GM12891 (cell line): Measurements from ENCODE around the gene CAMK1D.

ENCODE experiments used
- DNase-seq: peaks from one replicate; pipeline ENCODE4 v3.0.0; 2011; ENCODE audit warnings: low spot score; ENCODE audit not compliant: insufficient read length
- FAIRE-seq: peaks from 2 replicates; lab custom pipeline; 2011; peaks lifted over from hg19 to GRCh38; lab: Jason Lieb, UNC
- PAX5 ChIP-seq: IDR thresholded peaks from 2 replicates; pipeline ENCODE4 v1.6.1; 2011; ENCODE audit warnings: low read length, moderate library complexity, mild to moderate bottlenecking; ENCODE audit not compliant: insufficient read depth, severe bottlenecking
- POLR2A ChIP-seq: IDR thresholded peaks from 2 replicates; pipeline ENCODE4 v1.6.1; 2011; ENCODE audit warnings: low read depth, low read length, control low read depth
- POLR2AphosphoS5 ChIP-seq: IDR thresholded peaks from 2 replicates; pipeline ENCODE4 v1.6.1; 2011; ENCODE audit warnings: low read depth, low read length, control low read depth
- POU2F2 ChIP-seq: IDR thresholded peaks from 2 replicates; pipeline ENCODE4 v1.6.1; 2011; ENCODE audit warnings: low read depth, mild to moderate bottlenecking, control low read depth, low read length, moderate library complexity
- SPI1 ChIP-seq: IDR thresholded peaks from 2 replicates; pipeline ENCODE4 v1.6.1; 2011; ENCODE audit warnings: low read depth, low read length, control low read depth
- TAF1 ChIP-seq: IDR thresholded peaks from 2 replicates; pipeline ENCODE4 v1.6.1; 2011; ENCODE audit warnings: low read depth, low read length, control low read depth

CAMK1D gene

DNA sequence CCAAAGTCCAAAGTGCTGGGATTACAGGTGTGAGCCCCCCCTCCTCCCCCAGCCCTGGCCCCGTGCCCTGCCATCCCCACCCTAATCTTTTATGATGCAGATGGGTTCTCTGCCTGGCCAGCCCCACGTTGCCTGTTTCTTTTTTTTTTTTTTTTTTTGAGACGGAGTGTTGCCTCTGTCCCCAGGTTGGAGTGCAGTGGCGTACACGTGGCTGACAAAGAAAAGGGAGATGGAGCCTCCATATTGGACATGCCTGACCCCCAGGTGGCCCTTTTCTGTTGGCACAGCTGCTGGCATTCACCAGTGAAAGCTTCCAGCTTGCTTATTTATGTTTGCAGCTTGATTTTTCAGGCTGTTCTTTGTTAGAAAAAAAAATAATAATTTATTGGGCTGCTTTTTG lies 416.9 kb downstream of the CAMK1D start:
- DNase-seq (no peak), FAIRE-seq (no peak)
- TF ChIP-seq POLR2AphosphoS5, result no peak
- TF ChIP-seq PAX5, result no peak
- no peak for TF ChIP-seq SPI1
- TF ChIP-seq POU2F2, result no peak
- TF ChIP-seq POLR2A, result no peak

DNA sequence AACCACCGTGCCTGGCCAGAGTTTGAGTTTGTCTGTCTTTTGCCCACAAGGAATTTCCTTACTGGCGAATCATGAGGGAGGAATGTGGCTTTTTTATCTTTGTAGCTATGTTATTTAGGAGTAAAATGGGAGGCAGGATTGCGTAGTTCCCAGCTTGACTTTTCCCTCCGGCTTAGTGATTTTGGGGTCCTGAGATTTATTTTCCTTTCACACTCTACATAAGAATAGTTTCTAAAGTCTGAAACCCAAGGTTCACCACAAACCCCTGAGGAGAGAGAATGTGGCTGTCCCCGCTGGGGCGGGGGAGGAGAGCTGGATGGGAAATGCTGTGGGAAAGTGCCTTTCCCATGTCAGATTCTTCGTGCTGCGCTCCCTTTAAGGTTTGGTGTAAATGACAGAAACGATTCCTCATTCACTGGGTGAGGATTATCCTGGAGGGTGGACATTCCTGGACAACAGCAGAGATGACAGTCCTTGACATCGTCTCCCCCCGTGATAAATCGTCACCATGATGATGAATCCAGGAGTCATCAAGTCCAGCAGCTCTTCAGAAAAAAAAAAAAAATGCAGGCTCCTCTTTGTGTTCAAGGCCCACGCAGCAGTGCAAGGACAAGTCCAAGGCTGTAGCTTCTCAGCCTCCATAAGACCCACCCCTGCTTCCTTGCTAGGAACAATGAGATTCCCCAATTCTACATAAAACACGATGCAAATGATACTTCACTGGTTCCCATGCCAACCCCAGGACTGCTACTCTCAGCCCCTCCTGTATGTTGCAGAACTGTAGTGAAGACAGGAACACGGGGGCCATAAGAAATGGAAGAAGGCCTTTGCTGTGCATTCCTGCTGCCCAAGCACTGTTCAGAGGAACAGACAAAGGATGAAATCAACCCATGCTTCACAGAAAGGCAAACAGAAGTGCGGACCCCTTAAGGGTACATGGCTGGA lies 419.1 kb downstream of the CAMK1D start:
- no peak for TF ChIP-seq PAX5
- TF ChIP-seq POU2F2, result no peak
- no peak for TF ChIP-seq POLR2A
- TF ChIP-seq TAF1, result no peak
- no peak for TF ChIP-seq POLR2AphosphoS5
- no peak for TF ChIP-seq SPI1
- DNase-seq (no peak), FAIRE-seq (no peak)

DNA sequence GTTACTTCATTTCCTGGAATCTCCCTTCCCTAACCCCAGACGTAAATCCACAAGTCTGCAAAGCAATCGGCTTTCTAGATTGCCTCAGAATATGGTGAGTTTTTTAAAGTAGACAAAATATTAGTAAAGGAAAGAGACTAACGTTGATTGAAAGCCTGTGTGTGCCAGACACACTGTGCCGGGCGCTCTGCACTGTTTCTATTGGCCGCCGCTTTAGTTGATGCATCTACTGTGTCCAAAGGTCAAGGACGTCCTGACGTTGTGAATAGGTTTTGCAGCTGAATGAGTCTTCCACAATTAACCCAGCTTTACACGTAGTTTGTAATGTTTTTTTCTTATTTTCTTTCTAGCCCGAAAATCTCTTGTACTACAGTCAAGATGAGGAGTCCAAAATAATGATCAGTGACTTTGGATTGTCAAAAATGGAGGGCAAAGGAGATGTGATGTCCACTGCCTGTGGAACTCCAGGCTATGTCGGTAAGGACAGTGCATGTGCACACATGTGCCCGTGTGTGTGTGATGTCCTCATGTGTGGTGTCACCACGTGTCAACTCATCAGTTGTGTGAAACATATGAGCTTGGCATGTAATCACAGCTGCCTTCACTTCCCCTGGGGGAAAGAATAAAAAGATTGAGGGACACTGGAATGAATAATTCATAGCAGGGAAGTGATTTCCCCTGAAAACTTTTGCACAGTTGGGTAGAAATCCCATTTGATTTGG lies 420.1 kb downstream of the CAMK1D start:
- TF ChIP-seq POLR2AphosphoS5 (no peak), TAF1 (no peak), PAX5 (no peak), POLR2A (no peak), SPI1 (no peak), POU2F2 (no peak)
- FAIRE-seq (no peak), DNase-seq (no peak)

DNA sequence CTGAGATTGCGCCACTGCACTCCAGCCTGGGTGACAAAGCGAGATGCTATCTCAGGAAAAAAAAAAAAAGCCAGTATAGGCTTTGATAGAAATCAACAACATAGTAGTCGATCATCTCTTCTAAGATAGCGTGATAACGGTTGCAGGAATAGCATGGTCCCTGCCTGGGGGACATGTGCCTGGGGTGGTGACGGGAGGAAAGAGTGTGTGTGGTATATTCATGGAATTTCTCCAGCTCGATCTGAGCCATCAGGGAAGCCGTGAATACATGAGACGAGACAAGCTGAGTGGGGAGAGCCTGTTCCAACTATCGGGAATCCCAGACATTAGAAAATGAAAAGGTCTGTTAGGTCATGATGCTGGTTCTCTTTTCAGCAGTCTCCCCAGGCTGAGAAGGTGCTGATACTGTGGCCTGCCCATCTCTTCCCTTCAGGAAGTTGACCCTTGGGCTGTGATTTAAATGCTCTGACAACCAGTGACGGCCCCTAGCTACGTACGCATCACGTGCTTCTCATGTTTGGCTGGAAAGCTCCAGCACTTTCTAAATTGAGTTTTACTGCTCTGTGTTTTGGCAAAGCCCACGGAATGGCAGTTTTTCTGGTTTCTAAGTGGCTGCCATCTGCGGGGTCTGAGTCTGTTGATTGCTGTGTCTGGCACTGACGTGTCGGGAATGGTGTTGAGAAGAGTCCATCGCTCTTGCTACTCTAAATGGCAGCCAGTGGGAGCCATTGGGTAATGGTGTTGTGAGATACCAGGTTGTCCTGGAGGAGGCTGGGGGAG lies 422.8 kb downstream of the CAMK1D start:
- no peak for DNase-seq
- FAIRE-seq, result no peak
- no peak for TF ChIP-seq TAF1
- TF ChIP-seq POLR2A, result no peak
- TF ChIP-seq PAX5, result no peak
- no peak for TF ChIP-seq SPI1
- no peak for TF ChIP-seq POLR2AphosphoS5
- no peak for TF ChIP-seq POU2F2

DNA sequence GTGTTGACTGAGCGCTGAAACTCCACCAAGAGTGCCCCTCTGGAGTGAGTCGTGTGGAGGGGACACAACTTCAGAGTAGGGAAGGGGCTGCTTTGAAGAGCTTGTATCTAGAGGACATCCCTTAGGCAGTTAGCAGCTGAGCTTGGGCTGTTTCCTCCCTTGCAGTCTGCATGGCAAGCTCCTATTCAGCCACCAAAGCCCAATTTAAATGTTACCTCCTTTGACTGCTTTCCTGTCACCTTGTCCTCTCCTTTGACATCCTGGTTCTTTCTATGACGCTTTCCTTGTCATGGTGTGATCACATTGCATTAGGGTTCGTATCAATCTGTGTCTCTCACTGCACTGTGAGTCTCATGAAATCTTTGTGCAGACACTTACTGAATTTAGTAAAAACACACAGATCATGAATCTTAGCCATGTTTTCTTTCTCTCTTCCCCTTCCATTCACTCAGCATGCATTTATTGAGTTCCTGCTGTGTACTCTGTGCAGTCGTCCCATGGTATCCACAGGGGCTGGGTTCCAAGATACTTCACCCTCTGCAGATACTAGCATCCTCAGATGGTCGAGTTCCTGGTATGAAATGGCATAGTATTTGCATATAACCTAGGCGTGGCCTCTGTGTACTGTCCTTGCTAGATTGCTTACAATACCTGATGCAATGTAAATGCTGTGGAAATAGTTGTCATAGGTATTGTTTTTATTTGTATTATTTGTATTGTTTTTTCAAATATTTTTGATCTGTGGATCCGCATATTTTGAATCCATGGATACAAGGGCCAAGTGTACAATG lies 423.6 kb downstream of the CAMK1D start:
- DNase-seq (no peak), FAIRE-seq (no peak)
- TF ChIP-seq PAX5 (no peak), SPI1 (no peak), TAF1 (no peak), POLR2A (no peak), POU2F2 (no peak), POLR2AphosphoS5 (no peak)

DNA sequence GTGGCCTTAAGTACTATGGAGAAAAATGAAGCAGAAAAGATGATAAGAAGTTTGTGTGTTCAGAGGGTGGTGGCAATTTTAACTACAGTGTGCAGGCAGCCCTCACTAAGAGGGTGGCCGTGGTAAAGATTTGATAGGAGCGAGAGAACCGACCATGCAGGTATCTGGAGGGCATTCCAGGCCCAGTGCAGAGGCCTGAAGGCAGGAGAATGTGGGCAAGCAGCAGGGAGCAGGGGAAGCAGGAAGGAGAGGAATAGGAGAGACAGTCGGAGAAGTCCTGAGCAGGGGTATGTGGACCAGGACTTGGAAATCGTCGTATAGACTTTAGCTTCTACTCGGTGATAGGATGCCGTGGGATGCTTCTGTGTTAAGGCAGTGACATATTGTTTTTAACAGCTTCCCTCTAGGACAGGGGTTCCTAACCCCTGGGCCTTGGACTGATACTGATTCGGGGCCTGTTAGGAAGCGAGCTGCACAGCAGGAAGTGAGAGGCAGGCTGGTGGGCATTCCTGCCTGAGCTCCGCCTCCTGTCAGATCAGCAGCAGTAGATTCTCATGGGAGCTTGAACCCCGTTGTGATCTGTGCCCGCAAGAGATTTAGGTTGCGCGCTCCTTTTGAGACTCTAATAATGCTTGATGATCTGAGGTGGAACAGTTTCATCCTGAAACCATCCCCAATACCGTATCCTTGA lies 425.0 kb downstream of the CAMK1D start:
- TF ChIP-seq POLR2AphosphoS5 (no peak), POLR2A (no peak), PAX5 (no peak), TAF1 (no peak), SPI1 (no peak), POU2F2 (no peak)
- FAIRE-seq (no peak), DNase-seq (no peak)

DNA sequence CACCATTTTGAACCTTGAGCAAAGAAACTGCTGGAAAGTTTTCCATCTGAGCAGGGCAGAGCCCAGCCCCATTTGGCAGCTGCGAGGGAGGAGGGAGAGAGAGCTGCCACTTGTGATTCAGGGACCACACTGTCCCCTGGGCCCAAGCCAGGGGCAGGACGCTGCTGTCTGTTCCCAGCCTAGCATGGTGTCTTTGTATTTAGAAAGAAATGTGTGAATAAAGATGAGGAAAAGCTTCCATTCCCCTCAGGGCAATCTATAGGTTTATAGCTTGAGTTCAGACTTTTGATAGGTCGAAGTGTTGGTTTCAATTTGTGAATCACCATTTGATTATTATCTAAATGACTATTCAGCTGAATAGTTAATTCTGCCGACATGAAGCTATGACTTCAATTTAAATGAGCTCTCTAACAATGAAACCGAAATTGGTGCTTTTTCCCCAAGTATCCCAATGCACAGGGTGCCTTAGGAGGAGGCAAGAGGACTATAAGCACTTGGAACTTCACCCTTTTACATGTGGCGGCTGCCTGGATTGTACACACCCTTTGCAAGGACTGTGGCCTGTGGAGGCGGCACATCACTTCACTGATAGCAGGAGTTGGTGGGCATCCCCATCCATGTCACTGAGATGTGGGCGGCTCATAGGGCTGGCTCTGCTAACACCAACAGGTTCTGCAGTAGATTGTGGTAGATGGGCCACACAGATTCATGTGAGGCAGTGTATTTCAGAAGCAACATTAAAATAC lies 428.7 kb downstream of the CAMK1D start:
- no peak for TF ChIP-seq PAX5
- FAIRE-seq (no peak), DNase-seq (no peak)
